HG02759 (cell line): ENCODE results near the gene GLRA3.
"Not testable (repeated sequence)": the region's sequence is repeated elsewhere in the genome, so short reads cannot be mapped to it uniquely, and the experiment has no call there.

Source experiments
- ATAC-seq: cut with Tn5 transposase; IDR thresholded peaks from one replicate; pipeline ENCODE4 v1.9.1; 2021; ENCODE audit warnings: mild to moderate bottlenecking, moderate library complexity; ENCODE audit not compliant: unreplicated experiment

Gene GLRA3

DNA sequence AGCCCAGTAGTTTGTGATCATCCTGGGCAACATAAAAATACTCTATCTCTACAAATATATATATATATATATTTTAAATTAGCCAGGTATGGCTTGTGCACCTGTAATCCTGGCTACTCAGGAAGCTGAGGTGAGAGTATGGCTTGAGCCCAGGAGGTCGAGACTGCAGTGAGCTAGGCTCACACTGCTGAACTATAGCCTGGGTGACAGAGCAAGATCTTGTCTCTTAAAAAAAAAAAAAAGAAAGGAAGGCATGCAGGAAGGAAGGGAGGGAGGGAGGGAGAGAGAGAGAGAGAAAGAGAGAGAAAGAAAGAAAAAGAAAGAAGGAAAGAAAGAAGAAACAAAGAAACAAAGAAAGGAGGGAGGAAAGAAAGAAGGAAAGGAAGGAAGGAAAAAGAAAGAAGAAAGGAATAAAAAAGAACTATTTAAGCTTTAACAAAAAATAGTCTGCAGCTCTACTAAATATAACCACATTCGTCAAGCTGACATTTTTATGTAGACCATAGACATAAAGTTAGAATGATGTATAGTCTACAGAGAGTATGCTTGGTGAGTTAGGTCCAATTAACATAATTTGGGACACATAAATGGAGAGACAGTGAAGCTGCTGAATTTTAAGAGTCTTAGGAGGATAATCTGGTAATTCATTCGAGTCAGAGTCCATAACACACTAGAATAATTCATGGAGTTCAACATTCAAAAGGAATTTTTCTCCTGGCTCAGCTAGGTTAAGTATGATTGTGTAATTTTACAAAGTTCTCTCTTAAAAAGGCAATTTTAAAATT is 111.9 kb downstream of the GLRA3 start:
- no peak for ATAC-seq

DNA sequence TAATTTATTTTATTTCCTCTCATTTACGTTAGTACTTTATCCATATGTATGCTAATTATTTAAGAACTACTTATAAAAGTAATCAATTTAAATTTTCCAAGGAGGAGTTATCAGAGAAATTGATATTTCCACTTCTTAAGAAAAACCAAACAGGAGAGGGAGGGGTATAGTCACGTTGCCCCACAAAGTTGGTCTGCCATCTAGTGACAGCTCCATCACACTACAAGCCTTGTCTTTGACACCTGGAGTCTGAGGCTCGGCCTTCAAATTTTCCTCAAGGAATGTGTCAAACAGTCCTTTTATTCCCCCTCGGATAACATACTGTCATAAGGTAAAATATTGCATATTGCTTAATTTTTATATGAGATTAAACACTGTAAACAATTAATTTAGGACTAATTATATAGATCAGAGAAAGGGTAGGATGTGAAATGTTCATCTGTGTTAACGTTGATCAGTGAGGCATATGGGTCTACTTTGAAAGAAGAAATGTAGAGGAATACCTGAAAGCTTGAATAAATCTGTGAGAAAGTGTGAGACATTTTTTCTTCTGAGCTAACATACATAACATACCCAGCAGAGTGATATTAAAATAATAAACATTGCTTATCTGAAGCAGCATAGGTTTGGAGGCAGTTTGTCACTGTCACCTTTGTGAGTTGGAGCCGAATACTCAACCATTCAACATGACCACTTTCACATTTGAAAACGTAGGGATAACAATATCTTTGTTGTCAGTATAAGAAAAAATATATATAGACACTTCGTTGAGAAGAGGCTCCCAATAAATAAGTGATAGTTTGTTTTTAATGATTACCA is 114.4 kb downstream of the GLRA3 start:
- ATAC-seq = peak; percentile 97

DNA sequence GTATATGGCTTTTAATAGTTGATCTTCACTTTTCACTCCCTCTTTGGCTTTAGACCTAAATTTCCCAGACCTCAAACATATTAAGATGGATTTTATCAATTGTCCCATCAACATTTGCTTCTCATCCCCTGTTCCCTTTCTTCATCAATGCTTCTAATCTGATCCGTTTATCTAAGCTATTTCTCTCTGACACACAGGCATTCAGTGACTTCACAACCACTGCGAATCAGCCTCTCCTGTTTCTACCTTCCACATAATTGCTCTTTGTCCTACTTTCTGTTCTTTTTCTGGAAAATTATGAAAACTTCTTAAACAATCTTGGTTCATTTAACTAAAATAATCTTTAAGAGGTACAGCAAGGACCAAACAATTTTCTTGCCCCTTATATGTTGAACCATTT is 115.2 kb downstream of the GLRA3 start:
- ATAC-seq = no peak

DNA sequence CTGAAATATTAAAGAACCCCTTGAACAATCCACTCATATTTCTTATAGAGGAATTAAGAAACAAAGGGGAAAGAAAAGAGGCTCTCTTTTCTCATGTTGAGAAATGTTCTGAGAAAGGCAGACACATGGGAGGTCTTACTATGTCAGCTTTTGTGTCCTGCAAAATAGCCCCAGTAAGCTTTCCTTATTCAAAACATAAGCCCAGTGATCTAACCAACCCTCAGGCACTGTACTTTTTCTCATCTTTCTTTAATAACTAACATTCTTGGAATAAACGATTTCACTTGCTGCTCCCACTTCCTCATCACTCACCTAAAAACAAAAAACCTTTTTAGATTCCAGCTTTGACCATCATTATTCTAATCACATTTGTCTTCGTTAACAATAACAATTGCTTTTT is 115.9 kb downstream of the GLRA3 start:
- ATAC-seq = no peak

DNA sequence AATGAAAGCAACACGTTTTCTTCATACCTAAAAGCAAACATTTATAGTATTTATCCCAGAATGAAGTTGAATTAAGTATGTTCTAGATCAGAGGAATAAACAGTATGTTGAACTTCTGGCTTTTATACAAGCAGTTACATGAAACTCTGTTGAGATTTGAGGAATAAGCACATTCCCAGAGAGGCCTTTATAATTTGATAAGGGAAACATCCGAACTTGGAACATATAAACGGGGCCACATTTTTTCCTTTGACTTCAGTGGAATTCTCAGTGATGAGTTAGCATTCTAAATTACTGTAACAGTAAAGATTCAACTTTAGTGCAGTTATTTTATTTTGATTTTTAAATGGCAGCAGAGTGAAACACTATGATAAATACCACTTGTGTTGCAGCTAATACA is 119.5 kb downstream of the GLRA3 start:
- ATAC-seq = no peak

DNA sequence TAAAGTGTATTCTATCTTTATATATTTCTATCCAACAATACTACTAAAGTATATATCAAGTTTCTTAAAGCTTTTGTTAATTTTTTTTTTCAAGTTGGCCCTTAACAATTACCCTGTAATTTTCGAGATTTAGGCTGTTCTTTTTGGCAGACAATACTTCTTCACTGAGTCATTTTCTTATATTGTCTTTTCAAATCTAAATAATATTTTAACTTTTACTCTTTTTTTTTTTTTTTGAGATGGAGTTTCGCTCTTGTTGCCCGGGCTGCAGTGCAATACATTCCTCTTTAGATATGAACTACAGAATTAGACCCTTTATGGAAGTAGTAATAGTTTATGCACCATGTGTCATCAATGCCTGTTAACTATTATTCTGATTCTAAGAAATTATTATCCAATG is 120.7 kb downstream of the GLRA3 start:
- no peak for ATAC-seq

DNA sequence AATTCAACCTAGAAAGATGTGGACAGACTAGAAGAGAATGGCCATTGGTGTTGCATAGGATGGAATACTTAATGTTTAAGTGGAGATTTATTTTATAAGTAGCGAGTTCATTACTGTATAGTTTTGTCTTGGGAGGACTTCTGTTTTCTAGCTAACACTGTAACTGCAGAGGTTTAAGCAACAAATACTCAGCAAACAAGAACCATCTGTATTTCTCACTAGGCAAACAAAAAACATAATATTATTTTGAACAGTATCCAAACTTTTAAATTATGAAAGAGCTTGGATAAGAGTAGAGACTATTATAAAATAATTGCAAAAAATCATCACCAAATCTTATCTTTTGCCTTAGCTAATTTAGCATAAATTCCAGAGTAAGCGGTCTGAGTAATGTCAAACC is 121.1 kb downstream of the GLRA3 start:
- ATAC-seq = no peak

DNA sequence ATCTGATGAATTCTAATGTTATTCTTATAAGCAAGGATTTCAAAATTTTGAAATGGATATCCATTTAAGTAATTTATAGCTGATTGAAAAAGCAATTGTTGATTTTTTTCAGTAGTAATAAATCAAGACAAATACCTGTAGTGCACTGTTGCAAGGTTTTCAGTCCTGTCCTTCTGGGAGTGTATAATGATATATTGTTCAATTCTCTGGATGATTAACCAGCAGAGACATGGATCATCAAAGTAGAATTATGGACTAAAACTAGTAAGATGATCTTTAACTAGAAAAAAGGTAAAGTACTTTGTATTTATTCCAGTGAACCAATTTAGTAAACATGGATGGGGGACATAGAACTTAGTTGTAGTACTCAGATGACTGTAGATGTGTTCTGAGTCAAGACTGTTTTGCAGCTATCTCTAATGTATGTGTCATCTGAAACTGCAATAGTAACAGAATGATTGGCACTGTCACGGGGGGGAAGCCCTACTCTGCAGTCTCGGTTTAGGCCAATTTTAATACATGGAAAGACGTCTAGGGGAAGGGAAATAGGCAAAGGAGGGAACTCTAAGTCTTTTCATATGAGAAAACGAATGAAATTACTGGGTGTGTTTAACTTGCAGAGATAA is 121.9 kb downstream of the GLRA3 start:
- peak; percentile 100 for ATAC-seq

DNA sequence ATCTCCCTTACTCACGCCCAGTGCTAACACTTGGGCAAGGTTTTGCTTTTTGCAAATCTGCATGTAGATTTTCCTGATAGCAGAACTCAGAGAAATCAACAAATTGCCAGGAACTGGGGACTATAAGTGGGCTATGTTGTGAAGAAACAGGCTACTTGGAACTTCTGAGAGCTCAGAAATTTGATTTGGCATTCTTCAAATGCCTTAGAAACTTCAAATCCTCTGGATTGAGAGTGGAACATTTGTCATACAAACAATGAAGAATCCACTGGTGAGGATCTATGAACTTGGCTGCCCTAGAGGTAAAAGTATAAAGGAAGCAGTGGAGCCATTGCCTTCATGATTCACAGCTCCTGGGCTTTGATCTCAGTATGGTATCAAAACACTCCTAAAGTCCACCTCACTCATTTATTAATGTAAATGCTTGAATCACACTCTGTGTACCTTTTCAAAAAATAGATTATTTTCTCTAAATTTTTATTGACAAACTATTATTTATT is 126.0 kb downstream of the GLRA3 start:
- ATAC-seq = no peak

DNA sequence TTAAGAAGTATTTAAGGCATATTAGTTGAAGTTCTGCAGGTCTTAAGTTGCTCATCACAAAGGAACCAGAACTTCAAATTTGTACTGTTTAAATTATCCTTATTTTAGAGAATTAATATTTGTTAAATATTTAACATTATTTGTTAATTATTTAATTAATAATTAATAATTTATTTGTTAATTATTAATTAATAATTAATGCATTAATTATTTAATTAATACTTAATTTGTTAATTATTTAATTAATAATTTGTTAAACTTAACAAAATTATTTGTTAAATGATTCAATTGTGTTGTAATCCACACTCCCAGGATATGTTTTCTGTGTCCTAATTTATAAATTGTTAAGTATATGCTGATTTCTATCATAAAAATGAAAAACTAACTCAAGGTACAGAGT is 129.4 kb downstream of the GLRA3 start:
- ATAC-seq = no peak

DNA sequence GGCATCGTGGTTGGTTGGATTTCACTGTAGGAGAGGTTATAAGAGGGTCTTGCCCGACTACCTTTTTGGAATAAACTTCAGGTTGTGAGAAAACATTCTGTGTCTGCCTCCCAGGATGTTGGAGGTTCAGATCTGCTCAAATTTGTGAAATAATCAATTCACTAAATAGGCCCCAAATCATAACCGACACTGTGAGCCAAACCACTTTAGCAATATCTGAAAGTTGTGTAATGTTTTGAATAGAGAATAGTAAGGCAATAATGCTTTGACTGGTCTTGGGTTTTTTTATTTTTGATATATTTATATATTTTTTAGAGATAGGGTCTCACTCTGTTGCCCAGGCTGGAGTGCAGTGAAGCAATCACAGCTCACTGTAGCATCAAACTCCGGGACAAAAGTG is 131.2 kb downstream of the GLRA3 start:
- ATAC-seq = no peak

DNA sequence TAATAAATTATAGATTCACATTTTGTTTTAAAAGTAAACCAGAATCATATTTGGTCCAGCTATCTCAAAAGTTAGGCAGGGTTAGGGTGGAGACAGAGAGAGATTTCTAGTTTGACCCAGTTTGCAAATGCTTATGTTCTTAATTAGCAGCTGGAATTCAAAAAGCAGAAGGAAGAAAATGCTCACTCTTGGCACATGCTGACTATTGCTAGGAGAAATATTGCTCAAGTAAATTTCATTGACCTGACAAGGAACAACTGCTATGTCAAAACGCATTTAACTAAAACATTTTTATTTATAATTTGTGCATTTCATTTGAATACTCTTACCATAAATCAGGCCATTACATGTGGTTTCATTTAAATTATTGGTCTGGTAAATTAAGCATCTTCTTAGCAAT is 131.8 kb downstream of the GLRA3 start:
- no peak for ATAC-seq

DNA sequence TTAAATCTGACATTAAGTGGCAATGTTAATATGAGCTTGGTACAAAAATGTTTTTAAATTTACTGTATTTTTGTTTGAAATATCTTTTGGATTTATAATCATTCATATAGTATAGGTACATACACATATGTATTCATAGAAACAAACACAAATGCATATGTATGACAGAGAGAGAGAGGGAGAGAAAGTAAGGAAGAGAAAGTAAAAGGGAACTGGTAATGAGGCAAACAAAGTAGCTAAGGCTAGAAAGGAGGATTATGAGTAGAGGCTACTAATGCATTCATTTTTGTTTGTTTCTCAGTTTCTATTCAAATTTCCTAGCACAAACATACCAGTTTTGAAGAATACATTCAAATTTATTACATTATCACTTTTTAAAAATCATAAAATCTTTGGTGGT is 132.4 kb downstream of the GLRA3 start:
- ATAC-seq = no peak

DNA sequence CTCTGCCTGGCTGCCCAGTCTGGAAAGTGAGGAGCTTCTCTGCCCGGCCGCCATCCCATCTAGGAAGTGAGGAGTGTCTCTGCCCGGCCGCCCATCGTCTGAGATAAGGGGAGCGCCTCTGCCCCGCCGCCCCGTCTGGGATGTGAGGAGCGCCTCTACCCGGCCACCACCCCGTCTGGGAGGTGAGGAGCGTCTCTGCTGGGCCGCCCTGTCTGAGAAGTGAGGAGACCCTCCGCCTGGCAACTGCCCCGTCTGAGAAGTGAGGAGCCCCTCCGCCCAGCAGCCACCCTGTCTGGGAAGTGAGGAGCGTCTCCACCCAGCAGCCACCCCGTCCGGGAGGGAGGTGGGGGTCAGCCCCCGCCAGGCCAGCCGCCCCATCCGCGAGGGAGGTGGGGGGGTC is 137.2 kb downstream of the GLRA3 start:
- ATAC-seq = not testable (repeated sequence)

DNA sequence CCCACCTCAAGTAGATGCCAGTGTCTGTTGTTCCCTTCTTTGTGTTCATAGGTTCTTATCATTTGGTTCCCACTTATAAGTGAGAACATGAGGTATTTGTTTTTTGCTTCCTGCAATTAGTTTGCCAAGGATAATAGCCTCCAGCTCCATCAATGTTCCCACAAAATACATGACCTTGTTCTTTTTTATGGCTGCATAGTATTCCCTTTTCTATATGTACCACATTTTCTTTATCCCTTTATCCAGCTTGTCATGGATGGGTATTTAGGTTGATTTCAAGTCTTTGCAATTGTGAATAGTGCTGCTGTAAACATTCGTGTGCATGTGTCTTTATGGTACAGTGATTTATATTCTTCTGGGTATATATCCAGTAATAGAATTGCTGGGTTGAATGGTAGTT is 138.4 kb downstream of the GLRA3 start:
- ATAC-seq = no peak

DNA sequence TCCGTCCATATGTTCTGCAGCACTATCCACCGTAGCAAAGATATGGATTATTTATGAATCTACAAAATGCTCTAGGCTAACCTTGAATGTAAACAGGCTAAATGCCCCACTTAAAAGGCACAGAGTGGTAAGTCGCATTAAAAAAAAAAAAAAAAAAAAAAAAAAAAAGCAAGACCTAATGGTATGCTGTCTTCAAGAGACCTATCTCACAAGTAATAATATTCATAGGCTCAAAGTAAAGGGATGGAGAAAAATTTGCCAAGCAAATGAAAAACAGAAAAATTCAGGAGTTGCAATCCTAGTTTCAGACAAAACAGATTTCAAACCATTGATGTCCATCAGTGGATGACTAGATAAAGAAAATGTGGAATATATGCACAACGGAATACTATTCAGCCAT is 139.4 kb downstream of the GLRA3 start:
- ATAC-seq = no peak

DNA sequence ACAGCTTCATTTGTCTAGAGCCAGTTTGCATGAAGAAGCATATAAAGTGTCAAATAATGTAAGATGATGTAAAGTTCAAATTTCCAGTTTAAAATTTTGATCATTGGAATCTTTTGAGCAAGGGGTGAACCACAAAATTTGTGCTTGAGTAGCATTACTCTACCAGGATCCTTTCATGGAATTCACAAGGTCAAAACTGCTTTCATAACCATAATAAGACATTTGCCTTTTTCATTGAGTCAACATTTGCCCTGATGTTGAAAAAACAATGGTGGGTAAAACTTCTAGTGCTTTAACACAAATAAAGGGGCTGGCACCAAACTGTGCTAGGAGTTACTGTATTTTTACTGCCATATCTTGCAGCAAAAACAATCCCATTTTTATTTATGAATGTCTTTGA is 142.2 kb downstream of the GLRA3 start:
- ATAC-seq = no peak

DNA sequence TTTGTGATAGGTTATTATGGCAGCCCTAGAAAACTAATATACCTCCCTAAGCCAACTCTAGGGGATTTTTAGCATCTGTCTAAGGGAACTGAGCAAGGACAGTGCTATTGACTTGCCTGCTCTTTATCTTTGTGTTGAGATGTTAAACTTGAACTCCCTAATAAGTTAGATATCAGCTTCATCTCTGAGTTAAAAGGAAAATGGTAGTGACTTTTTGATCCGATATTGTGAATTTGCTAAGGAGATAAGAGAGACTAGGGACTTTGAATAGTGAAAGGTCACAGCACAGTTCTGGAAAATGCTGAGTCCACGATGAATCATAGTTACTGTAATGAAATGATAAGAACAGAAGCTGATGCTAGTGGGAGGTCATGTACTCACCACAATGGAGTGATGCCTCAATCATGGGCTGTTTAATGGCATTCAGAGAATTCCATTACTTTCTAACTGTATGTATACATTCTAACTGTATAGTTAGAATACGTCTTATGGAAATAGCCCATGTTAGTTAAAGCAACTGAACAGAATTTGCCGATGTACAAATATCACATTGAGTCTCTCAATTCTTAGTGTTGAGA is 147.2 kb downstream of the GLRA3 start:
- ATAC-seq = no peak

DNA sequence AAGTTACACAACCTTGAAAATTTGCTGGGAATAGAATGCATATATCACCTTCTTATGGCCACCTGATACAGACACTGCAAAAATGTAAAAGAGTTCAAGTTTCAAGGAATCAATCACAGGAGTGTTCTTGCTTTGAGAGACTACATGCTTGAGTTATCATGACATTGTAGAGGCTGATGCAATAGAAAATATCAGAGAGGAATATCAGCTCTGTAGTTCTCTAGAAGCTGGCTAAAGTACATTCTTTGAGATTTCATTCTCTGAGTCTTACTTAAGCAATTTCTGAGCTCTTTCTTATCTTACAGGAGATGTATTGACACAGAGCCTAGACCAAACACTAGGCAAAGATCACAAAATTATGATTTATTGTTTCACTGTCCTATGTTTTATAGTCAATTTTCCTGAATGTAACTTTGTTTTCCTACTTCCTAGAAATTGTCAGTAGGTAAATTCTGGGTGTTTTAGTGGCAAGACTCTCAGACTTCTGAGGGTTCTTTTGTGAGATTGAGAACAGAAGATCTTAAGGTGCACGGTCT is 154.7 kb downstream of the GLRA3 start:
- no peak for ATAC-seq

DNA sequence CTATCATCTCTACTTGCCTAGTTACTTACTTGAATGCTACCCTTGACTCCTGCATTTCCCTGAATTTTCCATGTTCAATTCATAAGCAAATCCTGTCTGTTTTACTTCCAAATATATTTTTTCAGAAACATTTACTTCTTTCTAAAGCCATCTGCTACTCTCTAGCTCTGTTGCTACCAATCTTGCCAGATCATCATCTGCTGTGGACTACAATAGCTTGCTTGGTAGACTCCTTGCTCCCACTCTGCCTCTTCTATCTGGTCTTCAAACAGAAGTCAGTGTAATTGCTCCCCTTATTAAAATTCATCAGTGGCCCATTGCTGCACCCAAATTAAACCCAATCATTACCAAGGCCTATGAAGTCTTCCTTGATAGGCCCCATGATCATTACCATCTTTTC is 155.2 kb downstream of the GLRA3 start:
- no peak for ATAC-seq

DNA sequence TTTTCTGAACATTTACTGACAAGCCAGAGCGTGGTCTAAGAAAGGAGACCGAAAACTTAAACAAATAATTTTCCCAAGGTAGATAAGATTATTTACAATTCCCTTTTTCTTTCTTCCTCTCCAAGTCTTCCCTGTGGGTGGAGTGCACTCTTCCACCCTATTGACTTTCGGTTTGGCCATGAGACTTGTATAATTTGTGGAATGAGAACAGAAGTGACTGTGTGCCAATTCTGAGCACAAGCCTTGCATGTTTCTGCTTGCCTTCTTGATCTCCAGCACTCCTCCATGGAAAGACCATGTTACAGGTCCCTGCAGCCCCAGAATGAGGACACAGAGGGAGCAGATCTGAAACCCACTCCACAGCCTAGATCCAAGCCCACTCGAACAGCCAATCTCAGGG is 156.8 kb downstream of the GLRA3 start:
- no peak for ATAC-seq
